GM19328 (cell line): Measurements from ENCODE around the gene UTS2.

Source experiments
- ATAC-seq: cut with Tn5 transposase; IDR thresholded peaks from one replicate; pipeline ENCODE4 v1.9.1; 2021; ENCODE audit warnings: mild to moderate bottlenecking, moderate library complexity; ENCODE audit not compliant: unreplicated experiment

Gene UTS2, protein sequence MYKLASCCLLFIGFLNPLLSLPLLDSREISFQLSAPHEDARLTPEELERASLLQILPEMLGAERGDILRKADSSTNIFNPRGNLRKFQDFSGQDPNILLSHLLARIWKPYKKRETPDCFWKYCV

DNA sequence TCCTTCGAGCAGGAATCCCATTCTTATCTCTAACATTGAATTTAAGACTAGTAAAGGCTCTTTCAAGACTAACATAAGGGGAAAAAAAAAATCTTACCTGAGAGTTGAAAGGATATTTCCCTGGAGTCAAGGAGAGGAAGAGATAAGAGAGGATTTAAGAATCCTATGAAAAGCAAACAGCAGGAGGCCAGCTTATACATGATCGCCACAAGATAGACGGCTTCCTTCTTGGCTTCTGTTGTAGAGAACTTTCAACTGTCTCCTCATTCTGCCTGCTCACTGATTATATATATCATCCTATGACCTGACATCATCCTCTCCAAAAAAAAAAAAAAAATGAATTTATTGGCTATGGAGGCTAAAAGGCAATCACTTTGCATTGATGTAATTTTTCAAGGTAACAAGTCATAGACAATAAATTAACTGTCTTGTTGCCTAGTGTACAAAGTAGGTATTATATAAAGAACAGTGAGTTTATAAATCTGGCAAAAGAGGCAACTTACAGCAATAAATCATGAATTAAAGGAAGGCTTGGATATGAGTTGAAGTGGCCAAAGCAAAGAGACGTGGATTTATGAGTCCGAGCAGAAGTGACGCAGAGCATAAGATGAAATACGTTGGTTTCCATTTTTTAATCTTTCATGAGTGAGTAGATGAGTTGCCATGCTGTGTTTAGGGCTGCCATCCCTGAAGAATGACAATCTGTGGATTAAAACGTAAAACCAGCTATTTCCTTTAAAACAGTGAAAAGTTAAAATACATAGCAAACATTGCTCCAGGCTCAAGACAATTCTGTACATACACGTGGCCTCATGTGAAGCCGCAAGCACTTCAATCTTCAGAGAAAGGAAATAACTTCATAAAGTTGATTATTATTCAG, at the start of gene UTS2:
Gene UTS2, minus strand, starts transcription at position 262 of the 880 bp plus-strand sequence. Its CDS starts 62 bp downstream, at position 200.
- ATAC-seq: no peak

DNA sequence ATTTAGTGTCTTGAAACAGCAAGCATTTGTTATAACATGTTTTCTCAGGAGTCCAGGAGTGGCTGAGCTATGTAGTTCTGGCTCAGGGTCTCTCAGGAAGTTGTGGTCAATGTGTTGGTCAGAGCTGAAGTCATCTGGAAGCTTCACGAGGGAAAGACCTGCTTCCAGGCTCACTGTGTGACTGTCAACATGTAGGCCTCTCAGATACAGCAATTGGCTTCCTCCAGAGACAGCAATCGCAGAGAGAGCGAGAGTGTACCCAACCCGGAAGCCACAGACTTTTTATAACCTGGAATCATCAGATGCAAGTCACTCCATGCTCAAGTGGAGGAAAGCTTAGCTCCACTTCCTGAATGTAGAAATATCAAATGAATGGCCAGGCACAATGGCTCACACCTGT, 46.9 kb upstream of the UTS2 start:
- ATAC-seq: no peak

- ATAC-seq: no peak
Measured at GRCh38 chr1:7898962-7899361, 46.1 kb upstream of the UTS2 start.

GRCh38 chr1:7896994-7897393, 44.1 kb upstream of the UTS2 start:
- ATAC-seq: no peak

DNA sequence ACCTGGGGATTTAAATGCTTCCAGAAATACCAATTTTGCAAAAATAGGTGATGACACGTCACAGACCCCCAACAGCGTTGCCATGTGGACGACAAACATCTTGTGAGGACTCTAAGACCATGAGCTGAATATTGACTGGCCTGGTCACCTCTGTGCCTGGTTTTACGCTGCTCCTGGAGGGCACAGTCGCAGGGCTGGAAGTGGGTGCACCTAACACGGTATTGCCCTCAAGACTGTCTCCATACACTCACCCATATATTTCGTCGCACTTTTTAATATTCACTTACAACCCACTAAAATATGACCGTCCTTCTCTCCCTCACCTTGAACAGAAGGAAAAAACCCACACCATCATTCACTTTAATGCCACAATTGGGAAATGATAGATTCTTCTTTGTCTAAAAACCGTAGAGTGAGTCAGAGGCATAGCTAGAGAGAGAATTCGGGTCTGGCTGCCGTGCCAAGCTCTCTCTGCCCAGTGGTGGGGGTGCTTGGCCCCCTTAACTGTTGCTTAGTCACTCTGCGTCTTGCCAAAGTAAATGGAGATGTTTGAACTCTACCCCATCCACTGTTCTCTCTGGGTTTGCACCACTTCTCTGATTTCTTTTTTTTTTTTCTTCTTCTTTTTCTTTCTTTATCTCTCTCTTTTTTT, 40.8 kb upstream of the UTS2 start:
- ATAC-seq: no peak

- ATAC-seq: no peak
Measured at GRCh38 chr1:7891804-7892203, 38.9 kb upstream of the UTS2 start.

DNA sequence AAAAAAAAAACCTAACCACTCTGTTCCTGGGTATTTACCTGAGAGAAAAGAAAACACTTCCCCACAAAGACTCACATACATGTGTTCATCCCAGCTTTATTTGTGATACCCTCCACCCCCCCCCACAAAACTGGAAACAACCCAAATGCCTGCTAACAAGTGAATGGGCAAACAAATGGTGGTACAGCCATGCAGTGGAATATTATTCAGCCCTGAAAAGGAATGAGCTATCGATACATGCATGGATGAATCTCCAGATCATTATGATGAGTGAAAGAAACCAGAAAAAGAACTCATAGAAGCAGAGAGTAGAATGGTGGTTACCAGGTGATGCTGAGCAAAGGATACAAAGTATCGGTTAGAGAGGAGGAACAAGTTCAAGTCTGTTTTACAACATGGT, 38.0 kb upstream of the UTS2 start:
- no peak for ATAC-seq

GRCh38 chr1:7888248-7889081, 35.6 kb upstream of the UTS2 start:
- no peak for ATAC-seq

GRCh38 chr1:7886405-7886745, 33.5 kb upstream of the UTS2 start:
- no peak for ATAC-seq

DNA sequence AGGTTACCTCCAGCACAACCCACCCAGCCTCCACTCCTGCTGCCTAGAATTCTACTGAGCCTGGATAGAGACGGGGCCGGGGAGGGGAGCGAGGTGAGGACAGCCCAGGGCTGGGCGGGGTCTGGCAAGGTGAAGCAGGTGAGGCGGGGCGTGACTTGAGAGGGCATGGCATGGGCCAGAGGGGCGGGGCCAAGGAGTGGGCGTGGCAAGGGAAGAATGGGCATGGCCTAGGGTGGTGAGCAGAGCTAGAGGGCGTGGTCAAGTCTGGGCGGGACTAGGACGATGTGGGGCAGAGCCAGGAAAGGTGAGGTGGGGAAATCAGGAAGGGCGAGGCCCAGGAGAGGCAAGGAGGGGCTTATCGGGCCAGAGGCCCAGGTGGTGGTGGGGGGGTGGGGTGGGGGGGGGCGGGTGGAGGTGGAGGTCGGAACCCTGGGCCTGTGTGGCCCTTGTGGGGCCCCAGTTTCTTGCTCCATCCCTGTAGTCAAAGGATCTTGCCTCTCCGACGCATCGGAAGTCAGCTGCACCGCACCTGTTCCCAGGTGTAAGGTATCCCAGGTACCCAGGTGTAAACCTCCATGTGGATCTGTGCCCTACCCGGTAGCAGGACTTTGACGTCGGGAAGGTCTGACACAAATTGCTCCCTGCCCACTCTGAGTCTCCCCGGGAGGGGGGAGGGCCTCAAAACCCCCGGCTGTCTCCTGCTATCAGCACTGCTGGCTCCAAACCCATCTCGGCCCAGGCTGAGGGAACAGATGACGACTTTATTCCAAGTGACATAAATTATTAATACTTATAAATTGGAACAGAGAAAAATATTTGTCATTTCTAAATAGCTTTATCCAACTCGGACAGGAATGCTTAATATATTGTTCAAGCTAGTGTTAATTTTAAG, 32.9 kb upstream of the UTS2 start:
- ATAC-seq: no peak

GRCh38 chr1:7884757-7885156, 31.9 kb upstream of the UTS2 start:
- ATAC-seq: no peak

DNA sequence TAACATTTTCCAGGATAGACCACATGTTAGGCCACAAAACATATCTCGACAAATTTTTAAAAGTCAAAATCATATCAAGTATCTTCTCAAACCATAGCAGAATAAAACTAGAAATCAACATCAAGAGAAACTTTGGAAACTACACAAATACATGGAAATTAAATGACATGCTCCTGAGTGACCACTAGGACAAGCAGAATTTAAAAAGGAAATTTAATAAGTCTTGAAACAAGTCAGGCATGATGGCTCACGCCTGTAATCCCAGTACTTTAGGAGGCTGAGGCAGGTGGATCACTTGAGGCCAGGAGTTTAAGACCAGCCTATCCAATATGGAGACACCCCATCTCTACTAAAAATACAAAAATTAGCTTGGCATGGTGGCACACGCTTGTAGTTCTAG, 26.4 kb upstream of the UTS2 start:
- ATAC-seq: no peak

GRCh38 chr1:7878027-7878426, 25.2 kb upstream of the UTS2 start:
- no peak for ATAC-seq

DNA sequence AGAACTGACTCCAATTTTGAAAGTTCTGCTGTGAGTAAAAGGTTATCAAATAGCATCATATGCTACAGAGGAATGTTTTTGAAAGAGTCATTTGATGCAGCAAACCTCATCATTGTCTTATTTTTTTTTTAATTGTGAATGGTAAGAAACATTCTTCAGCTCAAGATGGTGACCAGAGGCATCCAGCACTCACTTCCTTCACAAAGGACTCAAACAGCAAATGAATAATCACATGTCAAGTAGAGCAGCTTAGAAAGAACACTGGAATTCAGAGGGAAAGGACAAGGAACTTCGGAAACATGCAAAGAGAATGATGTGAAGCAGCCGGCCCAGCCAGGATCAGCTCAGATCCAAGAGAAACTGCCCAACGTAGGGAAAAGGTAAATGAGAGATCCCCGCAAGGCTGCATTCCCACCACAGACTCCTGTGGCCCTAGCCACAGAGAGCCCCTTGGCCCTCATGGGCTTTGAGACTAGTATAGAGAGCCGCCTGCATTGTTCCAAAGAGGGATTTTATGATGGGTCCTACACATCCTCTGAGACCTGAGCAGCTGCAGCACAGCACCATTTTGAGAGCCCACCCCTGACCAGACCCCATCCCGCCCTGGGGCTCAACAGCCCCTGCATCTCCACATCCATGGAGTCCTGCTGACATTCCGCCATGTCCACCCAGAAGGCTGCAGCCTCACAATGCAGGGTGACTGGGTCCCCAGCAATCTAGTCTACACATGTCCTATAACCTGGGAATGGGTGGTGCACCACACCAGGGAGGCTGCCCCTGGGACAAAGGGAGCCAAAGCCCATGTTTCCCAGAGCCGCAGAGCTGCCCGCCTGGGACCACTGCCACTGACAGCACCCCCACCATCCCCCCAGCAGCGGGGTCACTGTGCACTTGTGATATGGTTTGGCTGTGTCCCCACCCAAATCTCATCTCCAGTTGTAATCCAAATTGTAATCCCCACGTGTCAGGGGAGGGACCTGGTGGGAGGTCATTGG, 21.2 kb upstream of the UTS2 start:
- ATAC-seq: no peak

GRCh38 chr1:7871136-7871535, 18.3 kb upstream of the UTS2 start:
- ATAC-seq: no peak

GRCh38 chr1:7869136-7869920, 16.5 kb upstream of the UTS2 start:
- no peak for ATAC-seq

GRCh38 chr1:7868070-7868780, 15.4 kb upstream of the UTS2 start:
- no peak for ATAC-seq

DNA sequence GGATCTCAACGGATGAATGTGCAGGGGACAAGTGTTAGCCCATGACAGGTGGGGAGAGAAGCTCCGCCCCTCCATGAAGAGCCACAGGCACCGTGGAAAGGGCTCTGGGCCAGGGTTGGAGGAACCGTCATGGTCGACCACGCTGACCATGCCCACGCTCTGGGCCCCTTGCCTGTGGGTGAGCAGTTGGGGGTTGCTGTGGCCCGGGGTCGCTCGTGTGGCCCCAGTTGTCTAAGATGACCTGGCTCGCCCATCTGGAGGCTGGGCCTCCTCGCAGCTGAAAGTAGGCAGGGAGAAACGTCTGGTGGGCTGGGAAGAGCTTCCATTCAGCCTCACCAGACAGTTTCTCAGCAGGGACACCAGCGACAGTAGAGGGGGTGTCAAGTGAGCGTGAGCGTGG, 13.1 kb upstream of the UTS2 start:
- no peak for ATAC-seq
